K562 (cell line): Measurements from ENCODE around the gene IDH2. TPM values are rescaled to one million over a fixed set of nuclear protein-coding genes. Genes with fewer than 3 reads are reported as not detected.

ENCODE experiments used
- CHD4 ChIP-seq: fragments of 200-600 bp; sonication (generic); IDR thresholded peaks from 3 replicates; pipeline ENCODE4 v1.6.1; 2012; ENCODE audit warnings: low read depth, mild to moderate bottlenecking, mixed read lengths, low read length, inconsistent platforms; ENCODE audit not compliant: insufficient read depth, insufficient replicate concordance, poor library complexity, severe bottlenecking
- DEAF1 ChIP-seq: fragments of 450-650 bp; formaldehyde crosslinking; IDR thresholded peaks from 2 replicates; pipeline ENCODE4 v1.4.0; 2020; ENCODE audit warnings: mild to moderate bottlenecking, moderate library complexity
- EP400 ChIP-seq: fragments of 450-650 bp; IDR thresholded peaks from 2 replicates; pipeline ENCODE4 v1.6.1; 2017; ENCODE audit warnings: antibody characterized with exemption, mild to moderate bottlenecking, moderate library complexity
- FIP1L1 ChIP-seq: fragments of 200-400 bp; formaldehyde crosslinking; IDR thresholded peaks from 2 replicates; pipeline ENCODE4 v1.6.1; 2018; ENCODE audit warnings: mild to moderate bottlenecking, low read depth, low read length; ENCODE audit not compliant: poor library complexity, severe bottlenecking
- GABPB1 ChIP-seq: sonication (generic); formaldehyde crosslinking; IDR thresholded peaks from 2 replicates; pipeline ENCODE4 v1.8.0; 2022; ENCODE audit warnings: mild to moderate bottlenecking, missing genetic modification reagents
- ILF3 ChIP-seq: fragments of 450-650 bp; IDR thresholded peaks from 2 replicates; pipeline ENCODE4 v1.6.1; 2018; ENCODE audit warnings: antibody characterized with exemption, mild to moderate bottlenecking, moderate library complexity, borderline replicate concordance
- KLF13 ChIP-seq: fragments of 450-650 bp; IDR thresholded peaks from 2 replicates; pipeline ENCODE4 v1.6.1; 2016; ENCODE audit warnings: missing genetic modification characterization, low read depth, mild to moderate bottlenecking, missing compliant biosample characterization, moderate library complexity, borderline replicate concordance
- LCOR ChIP-seq: sonication (generic); formaldehyde crosslinking; IDR thresholded peaks from 2 replicates; pipeline ENCODE4 v1.8.0; 2022; ENCODE audit warnings: mild to moderate bottlenecking, missing genetic modification reagents
- NR4A1 ChIP-seq, 2 experiments: fragments of 250-450 bp in 1 of 2; fragments of 450-650 bp in 1 of 2; sonication (Bioruptor Pico) in 1 of 2; IDR thresholded peaks; 2 replicates each; pipeline versions ENCODE4 v1.4.0 to v1.6.1; 2016 to 2020; ENCODE audit warnings: mild to moderate bottlenecking in 2 of 2, missing compliant biosample characterization in 1 of 2, missing genetic modification characterization in 1 of 2, moderate library complexity in 1 of 2
- PREB ChIP-seq: sonication (generic); formaldehyde crosslinking; IDR thresholded peaks from 2 replicates; pipeline ENCODE4 v1.8.1; 2023; ENCODE audit warnings: mild to moderate bottlenecking, missing genetic modification reagents
- REST ChIP-seq, 2 experiments: fragments of 450-650 bp; formaldehyde crosslinking in 1 of 2; IDR thresholded peaks; 2 replicates each; pipeline versions ENCODE4 v1.4.0 to v1.6.1; 2014 to 2020; ENCODE audit warnings: mild to moderate bottlenecking in 2 of 2, borderline replicate concordance in 1 of 2, low read depth in 1 of 2
- SMC3 ChIP-seq: conservative IDR thresholded peaks from 2 replicates; pipeline ENCODE4 v1.6.1; 2011; ENCODE audit warnings: low read depth, low read length, improper control_type of control experiment; ENCODE audit not compliant: insufficient read depth
- ZFP1 ChIP-seq: fragments of 450-650 bp; formaldehyde crosslinking; IDR thresholded peaks from 2 replicates; pipeline ENCODE4 v1.4.0; 2020; ENCODE audit warnings: mild to moderate bottlenecking, mixed read lengths
- polyA plus RNA-seq, 8 experiments: library from polyadenylated mRNA; depleted of rRNA in 4 of 8; stranded (reverse) in 5 of 8; unstranded in 3 of 8; fragments of >200 nt; fragmentation: Nextera tagmentation in 2 of 8; fragmentation: Illumina TruSeq in 1 of 8; extraction: Ambion mirVana in 2 of 8; extraction: Trizol in 1 of 8; gene quantifications; 2 replicates each; pipeline versions ENCODE4 v1.2.1 to v1.2.3, GENCODE V29; 2011 to 2014; ENCODE audit warnings: inconsistent platforms in 1 of 8, missing spikeins in 1 of 8
- total RNA-seq, 7 experiments: library from RNA; depleted of rRNA in 6 of 7; stranded (reverse); fragments of >200 nt in 6 of 7; fragmentation: Illumina TruSeq in 2 of 7; extraction: Trizol in 2 of 7; gene quantifications; 2 replicates each; pipeline versions ENCODE4 v1.2.1 to v1.2.3, GENCODE V29; 2011 to 2021; ENCODE audit warnings: low replicate concordance in 1 of 7

The IDH2 gene
- total and polyA plus RNA-seq, 9 of the 15 experiments (the other 6 are each of a cell fraction or from before 2014, with no cell fraction given) = 0.70 to 99.9 (median 59.2) TPM

GRCh38 chr15:90086868-90087268 lies 15.4 kb downstream of the IDH2 start (continued):
- peak; percentile 64 for TF ChIP-seq REST (IDR thresholded peaks at IDR 0.05; ENCODE audit: borderline replicate concordance)
- TF ChIP-seq REST (CRISPR knock-in tag; IDR thresholded peaks at IDR 0.05; ENCODE audit: low read depth) = no peak
- TF ChIP-seq PREB = peak; percentile 91; the same call in 1 of the 2 replicates
- no peak for TF ChIP-seq ZFP1
- peak; percentile 79 for TF ChIP-seq SMC3
- no peak for TF ChIP-seq FIP1L1
- TF ChIP-seq CHD4 = no peak
- TF ChIP-seq ILF3 = no peak
- TF ChIP-seq NR4A1 (CRISPR knock-in tag; IDR thresholded peaks at IDR 0.05) = no peak
- no peak for TF ChIP-seq NR4A1 (tag; IDR thresholded peaks at IDR 0.05)
- peak; percentile 30; the same call in 1 of the 2 replicates for TF ChIP-seq GABPB1
- TF ChIP-seq DEAF1 (CRISPR knock-in tag) = 0 out of 2 replicates have a peak, but pooled peaks have one; percentile 12
- no peak for TF ChIP-seq KLF13 (tag)
- 0 out of 2 replicates have a peak, but pooled peaks have one; percentile 40 for TF ChIP-seq LCOR (CRISPR knock-in tag)
- no peak for TF ChIP-seq EP400
- TF ChIP-seq, all 486 proteins: peak for 10
